ENCODE data around the gene CDKL4.
"Not testable (repeated sequence)": the region's sequence is repeated elsewhere in the genome, so short reads cannot be mapped to it uniquely, and the experiment has no call there.

Gene CDKL4

GRCh38 chr2:39141334-39142271, 102.2 kb downstream of the CDKL4 start:
- peak; percentile 43 for DNase-seq (ENCODE audit: low spot score)

GRCh38 chr2:39140948-39141333, 102.8 kb downstream of the CDKL4 start:
- DNase-seq (ENCODE audit: low spot score), result not testable (repeated sequence)

DNA sequence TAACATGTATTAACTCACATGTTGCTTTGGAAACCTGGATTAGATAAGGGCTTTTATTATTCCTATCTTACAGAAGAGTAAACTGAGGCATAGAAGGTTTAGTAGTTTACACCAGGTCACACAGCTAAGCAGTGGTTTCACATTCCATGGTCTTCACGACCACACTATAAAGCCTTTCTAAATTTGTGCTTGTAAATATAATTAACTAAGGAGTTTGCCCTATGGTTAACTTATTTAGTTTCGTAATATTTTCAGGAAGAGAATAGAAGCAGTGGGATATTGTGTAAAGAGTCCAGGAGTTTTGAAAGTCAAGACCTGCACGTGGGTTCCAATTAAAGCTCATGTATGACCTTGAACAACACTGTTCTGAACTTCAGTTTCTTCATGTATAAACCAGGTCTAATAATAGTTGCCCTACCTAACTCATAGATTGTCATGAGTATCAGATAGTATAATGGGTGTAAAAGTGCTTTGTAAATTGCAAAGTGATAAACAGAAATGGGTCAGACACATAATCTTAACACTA, 103.4 kb downstream of the CDKL4 start:
- DNase-seq (ENCODE audit: low spot score), result no peak

GRCh38 chr2:39139511-39140237, 104.1 kb downstream of the CDKL4 start:
- DNase-seq (ENCODE audit: low spot score), result no peak

GRCh38 chr2:39138837-39139211, 104.9 kb downstream of the CDKL4 start:
- no peak for DNase-seq (ENCODE audit: low spot score)

DNA sequence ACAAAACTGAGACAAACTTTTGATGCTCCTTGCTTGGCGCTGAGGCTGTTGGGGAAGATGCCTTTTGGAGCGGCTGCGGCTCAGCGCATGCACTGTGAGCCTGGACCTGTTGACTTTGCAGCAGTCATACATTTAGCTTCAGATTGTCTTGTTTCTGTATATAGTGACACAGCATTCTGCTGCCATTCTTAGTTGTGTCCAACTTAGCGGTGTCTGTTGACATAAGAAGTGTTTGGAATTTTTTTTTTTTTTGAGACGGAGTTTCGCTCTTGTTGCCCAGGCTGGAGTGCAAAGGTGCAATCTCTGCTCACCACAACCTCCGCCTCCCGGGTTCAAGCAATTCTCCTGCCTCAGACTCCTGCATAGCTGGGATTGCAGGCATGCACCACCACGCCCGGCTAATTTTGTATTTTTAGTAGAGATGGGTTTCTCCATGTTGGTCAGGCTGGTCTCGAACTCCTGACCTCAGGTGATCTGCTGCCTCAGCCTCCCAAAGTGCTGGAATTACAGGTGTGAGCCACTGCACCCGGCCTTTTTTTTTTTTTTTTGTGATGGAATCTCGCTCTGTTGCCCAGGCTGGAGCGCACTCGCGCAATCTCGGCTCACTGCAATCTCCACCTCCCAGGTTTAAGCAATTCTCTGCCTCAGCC, 105.5 kb downstream of the CDKL4 start:
- DNase-seq (ENCODE audit: low spot score), result not testable (repeated sequence)

DNA sequence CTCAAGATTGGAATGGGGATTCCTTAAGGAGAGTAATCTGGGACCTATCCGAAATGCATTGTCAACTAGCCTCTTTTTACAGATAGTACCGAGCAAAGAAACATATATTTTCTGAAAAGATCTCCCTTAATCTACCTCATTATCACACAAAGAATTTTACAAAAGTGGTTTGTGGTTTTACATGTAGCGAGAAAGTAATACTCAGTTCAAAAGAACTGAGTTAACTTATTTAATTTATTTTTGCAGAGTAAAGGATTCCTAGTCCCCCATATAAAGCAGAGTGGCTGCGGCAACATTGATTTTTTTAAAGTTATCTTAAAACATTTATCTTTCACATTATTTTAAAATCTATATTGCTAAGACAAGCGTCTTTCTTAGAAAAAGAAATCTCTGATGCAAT, 107.0 kb downstream of the CDKL4 start:
- DNase-seq (ENCODE audit: low spot score), result no peak

GRCh38 chr2:39135690-39136259, 108.0 kb downstream of the CDKL4 start:
- peak; percentile 27 for DNase-seq (ENCODE audit: low spot score)

GRCh38 chr2:39133215-39133851, 110.4 kb downstream of the CDKL4 start:
- no peak for DNase-seq (ENCODE audit: low spot score)

GRCh38 chr2:39128919-39129391, 114.8 kb downstream of the CDKL4 start:
- peak; percentile 77 for DNase-seq (ENCODE audit: low spot score)

GRCh38 chr2:39127973-39128372, 115.8 kb downstream of the CDKL4 start:
- peak; percentile 74 for DNase-seq (ENCODE audit: low spot score)
